A549 (cell line): Measurements from ENCODE around the gene C20orf141.

Experiments used
- CEBPB ChIP-seq, 2 experiments: fragments of >200 bp in 1 of 2; sonication (Bioruptor Twin) in 1 of 2; formaldehyde crosslinking in 1 of 2; IDR thresholded peaks; 2 replicates each; pipeline ENCODE4 v1.6.1; 2012 to 2016
- CTCF ChIP-seq: fragments of >200 bp; sonication (Bioruptor Twin); formaldehyde crosslinking; IDR thresholded peaks from 3 replicates; pipeline ENCODE4 v1.5.1; 2016
- EP300 ChIP-seq, 2 experiments: fragments of >200 bp; sonication (Bioruptor Twin); formaldehyde crosslinking; IDR thresholded peaks; 2 replicates in 1 of 2; 3 replicates in 1 of 2; pipeline ENCODE4 v1.6.1; 2016 to 2017
- HDAC2 ChIP-seq: fragments of 200-600 bp; sonication (generic); IDR thresholded peaks from 2 replicates; pipeline ENCODE4 v1.6.1; 2016
- MYC ChIP-seq: IDR thresholded peaks from 2 replicates; pipeline ENCODE4 v1.6.1; 2012; ENCODE audit warnings: mild to moderate bottlenecking, inconsistent platforms, low read length, improper control_type of control experiment, borderline replicate concordance
- NR3C1 ChIP-seq: fragments of >200 bp; sonication (Bioruptor Twin); formaldehyde crosslinking; IDR thresholded peaks from 3 replicates; pipeline ENCODE4 v1.6.1; 2017
- POLR2A ChIP-seq: IDR thresholded peaks from 2 replicates; pipeline ENCODE4 v1.6.1; 2012; ENCODE audit warnings: mild to moderate bottlenecking, low read length
- SMC3 ChIP-seq: fragments of >200 bp; sonication (Bioruptor Twin); formaldehyde crosslinking; IDR thresholded peaks from 3 replicates; pipeline ENCODE4 v1.6.1; 2018; ENCODE audit warnings: inconsistent platforms
- ZFP36 ChIP-seq: fragments of 450-650 bp; IDR thresholded peaks from 2 replicates; pipeline ENCODE4 v1.6.1; 2014; ENCODE audit warnings: borderline replicate concordance; ENCODE audit not compliant: partially characterized antibody
- ZSCAN20 ChIP-seq: fragments of 250-450 bp; sonication (Bioruptor Pico); IDR thresholded peaks from 2 replicates; pipeline ENCODE4 v1.8.0; 2022; ENCODE audit warnings: mild to moderate bottlenecking, moderate library complexity
- TF ChIP-seq, protein P1 (sequence below): IDR thresholded peaks from 2 replicates; pipeline ENCODE4 v1.6.1; 2012
- TF ChIP-seq, protein P2 (sequence below): fragments of 200-600 bp; sonication (generic); IDR thresholded peaks from 2 replicates; pipeline ENCODE4 v1.6.1; 2016; ENCODE audit warnings: antibody characterized with exemption, mild to moderate bottlenecking, moderate library complexity

DNA sequence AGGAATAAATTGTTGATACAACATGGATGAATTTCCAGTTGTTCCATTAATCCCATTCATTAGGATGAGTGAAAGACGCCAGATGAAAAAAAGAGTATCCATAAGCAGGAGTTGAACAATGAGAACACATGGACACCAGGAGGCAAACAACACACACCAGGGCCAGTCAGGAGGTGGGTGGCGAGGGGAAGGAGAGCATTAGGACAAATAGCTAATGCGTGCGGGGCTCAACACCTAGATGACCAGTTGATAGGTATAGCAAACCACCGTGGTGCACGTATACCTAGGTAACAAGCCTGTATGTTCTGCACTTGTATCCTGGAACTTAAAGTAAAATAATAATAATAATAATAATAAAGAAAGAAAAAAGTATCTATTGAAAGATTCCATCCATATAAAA lies 14.6 kb downstream of the C20orf141 start:
- no peak for TF ChIP-seq CTCF
- TF ChIP-seq, protein P1, sequence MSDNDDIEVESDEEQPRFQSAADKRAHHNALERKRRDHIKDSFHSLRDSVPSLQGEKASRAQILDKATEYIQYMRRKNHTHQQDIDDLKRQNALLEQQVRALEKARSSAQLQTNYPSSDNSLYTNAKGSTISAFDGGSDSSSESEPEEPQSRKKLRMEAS, result no peak
- no peak for TF ChIP-seq NR3C1
- TF ChIP-seq, protein P2, sequence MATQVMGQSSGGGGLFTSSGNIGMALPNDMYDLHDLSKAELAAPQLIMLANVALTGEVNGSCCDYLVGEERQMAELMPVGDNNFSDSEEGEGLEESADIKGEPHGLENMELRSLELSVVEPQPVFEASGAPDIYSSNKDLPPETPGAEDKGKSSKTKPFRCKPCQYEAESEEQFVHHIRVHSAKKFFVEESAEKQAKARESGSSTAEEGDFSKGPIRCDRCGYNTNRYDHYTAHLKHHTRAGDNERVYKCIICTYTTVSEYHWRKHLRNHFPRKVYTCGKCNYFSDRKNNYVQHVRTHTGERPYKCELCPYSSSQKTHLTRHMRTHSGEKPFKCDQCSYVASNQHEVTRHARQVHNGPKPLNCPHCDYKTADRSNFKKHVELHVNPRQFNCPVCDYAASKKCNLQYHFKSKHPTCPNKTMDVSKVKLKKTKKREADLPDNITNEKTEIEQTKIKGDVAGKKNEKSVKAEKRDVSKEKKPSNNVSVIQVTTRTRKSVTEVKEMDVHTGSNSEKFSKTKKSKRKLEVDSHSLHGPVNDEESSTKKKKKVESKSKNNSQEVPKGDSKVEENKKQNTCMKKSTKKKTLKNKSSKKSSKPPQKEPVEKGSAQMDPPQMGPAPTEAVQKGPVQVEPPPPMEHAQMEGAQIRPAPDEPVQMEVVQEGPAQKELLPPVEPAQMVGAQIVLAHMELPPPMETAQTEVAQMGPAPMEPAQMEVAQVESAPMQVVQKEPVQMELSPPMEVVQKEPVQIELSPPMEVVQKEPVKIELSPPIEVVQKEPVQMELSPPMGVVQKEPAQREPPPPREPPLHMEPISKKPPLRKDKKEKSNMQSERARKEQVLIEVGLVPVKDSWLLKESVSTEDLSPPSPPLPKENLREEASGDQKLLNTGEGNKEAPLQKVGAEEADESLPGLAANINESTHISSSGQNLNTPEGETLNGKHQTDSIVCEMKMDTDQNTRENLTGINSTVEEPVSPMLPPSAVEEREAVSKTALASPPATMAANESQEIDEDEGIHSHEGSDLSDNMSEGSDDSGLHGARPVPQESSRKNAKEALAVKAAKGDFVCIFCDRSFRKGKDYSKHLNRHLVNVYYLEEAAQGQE, result no peak
- TF ChIP-seq CEBPB (IDR thresholded peaks at IDR 0.05), result no peak
- no peak for TF ChIP-seq MYC
- no peak for TF ChIP-seq HDAC2
- TF ChIP-seq POLR2A, result no peak
- TF ChIP-seq EP300 (IDR thresholded peaks at IDR 0.05), result no peak
- no peak for TF ChIP-seq ZFP36
- no peak for TF ChIP-seq ZSCAN20 (CRISPR knock-in tag)
- TF ChIP-seq SMC3, result no peak
